HepG2 (cell line): ENCODE results near the gene POLN. TPM values are rescaled to one million over a fixed set of nuclear protein-coding genes. Genes with fewer than 3 reads are reported as not detected.

Experiments used
- ATF7-NPFF ChIP-seq: sonication (generic); formaldehyde crosslinking; IDR thresholded peaks from 2 replicates; pipeline ENCODE4 v1.8.1; 2023; ENCODE audit warnings: mild to moderate bottlenecking, low read depth, missing genetic modification reagents, moderate library complexity
- FOSL2 ChIP-seq: sonication (generic); formaldehyde crosslinking; IDR thresholded peaks from 2 replicates; pipeline ENCODE4 v1.4.0; 2020; ENCODE audit warnings: missing genetic modification reagents
- FOXA3 ChIP-seq: IDR thresholded peaks from 2 replicates; pipeline ENCODE4 v1.6.1; 2016; ENCODE audit warnings: missing genetic modification reagents, missing compliant biosample characterization
- GABPB1 ChIP-seq: IDR thresholded peaks from 2 replicates; pipeline ENCODE4 v1.6.1; 2016; ENCODE audit warnings: mild to moderate bottlenecking, missing genetic modification reagents, moderate library complexity, missing compliant biosample characterization
- MTA1 ChIP-seq: sonication (generic); formaldehyde crosslinking; IDR thresholded peaks from 2 replicates; pipeline ENCODE4 v1.4.0; 2020; ENCODE audit warnings: missing genetic modification reagents, mild to moderate bottlenecking, borderline replicate concordance
- MXI1 ChIP-seq: IDR thresholded peaks from 3 replicates; pipeline ENCODE4 v1.6.1; 2012; ENCODE audit warnings: low read depth, low read length, inconsistent platforms, borderline replicate concordance
- NR0B2 ChIP-seq: sonication (generic); formaldehyde crosslinking; IDR thresholded peaks from 2 replicates; pipeline ENCODE4 v1.4.0; 2020; ENCODE audit warnings: mild to moderate bottlenecking, missing genetic modification reagents
- NR2F6 ChIP-seq, 2 experiments: IDR thresholded peaks; 2 replicates each; pipeline ENCODE4 v1.6.1; 2016; ENCODE audit warnings: antibody characterized with exemption in 1 of 2, mild to moderate bottlenecking in 1 of 2
- PHF20 ChIP-seq: sonication (generic); formaldehyde crosslinking; IDR thresholded peaks from 2 replicates; pipeline ENCODE4 v1.5.0; 2020; ENCODE audit warnings: mild to moderate bottlenecking, missing genetic modification reagents
- POGK ChIP-seq: sonication (generic); formaldehyde crosslinking; conservative IDR thresholded peaks from 2 replicates; pipeline ENCODE4 v1.8.0; 2022; ENCODE audit warnings: mild to moderate bottlenecking, moderate library complexity, missing genetic modification reagents
- U2AF2 ChIP-seq: fragments of 200-400 bp; formaldehyde crosslinking; IDR thresholded peaks from 2 replicates; pipeline ENCODE4 v1.6.1; 2017; ENCODE audit warnings: low read depth, mild to moderate bottlenecking, low read length
- ZBTB33 ChIP-seq: sonication (generic); formaldehyde crosslinking; IDR thresholded peaks from 2 replicates; pipeline ENCODE4 v1.4.0; 2020; ENCODE audit warnings: missing genetic modification reagents
- ZBTB38 ChIP-seq: sonication (generic); formaldehyde crosslinking; IDR thresholded peaks from 2 replicates; pipeline ENCODE4 v1.5.1; 2020; ENCODE audit warnings: mild to moderate bottlenecking, missing genetic modification reagents
- ZNF160 ChIP-seq: sonication (generic); formaldehyde crosslinking; IDR thresholded peaks from 2 replicates; pipeline ENCODE4 v1.8.0; 2022; ENCODE audit warnings: mild to moderate bottlenecking, inconsistent platforms, missing genetic modification reagents
- ZNF17 ChIP-seq: sonication (generic); formaldehyde crosslinking; IDR thresholded peaks from 2 replicates; pipeline ENCODE4 v1.5.0; 2020; ENCODE audit warnings: mild to moderate bottlenecking, missing genetic modification reagents
- ZNF362 ChIP-seq: sonication (generic); formaldehyde crosslinking; IDR thresholded peaks from 2 replicates; pipeline ENCODE4 v1.4.0; 2020; ENCODE audit warnings: missing genetic modification reagents, mild to moderate bottlenecking, borderline replicate concordance
- ZNF605 ChIP-seq: sonication (generic); formaldehyde crosslinking; IDR thresholded peaks from 2 replicates; pipeline ENCODE4 v1.8.0; 2022; ENCODE audit warnings: mild to moderate bottlenecking, missing genetic modification reagents
- ZNF614 ChIP-seq: IDR thresholded peaks from 2 replicates; pipeline ENCODE4 v1.6.1; 2018; ENCODE audit warnings: missing biosample characterization, missing genetic modification reagents, inconsistent platforms, borderline replicate concordance
- ZNF639 ChIP-seq: conservative IDR thresholded peaks from 2 replicates; pipeline ENCODE4 v1.6.1; 2018; ENCODE audit warnings: missing genetic modification reagents
- ZNF691 ChIP-seq: sonication (generic); formaldehyde crosslinking; IDR thresholded peaks from 2 replicates; pipeline ENCODE4 v1.4.0; 2020; ENCODE audit warnings: missing genetic modification reagents, low read depth, mild to moderate bottlenecking, borderline replicate concordance
- ZSCAN25 ChIP-seq: sonication (generic); formaldehyde crosslinking; IDR thresholded peaks from 2 replicates; pipeline ENCODE4 v1.8.0; 2022; ENCODE audit warnings: mild to moderate bottlenecking, missing genetic modification reagents
- polyA plus RNA-seq, 8 experiments: library from polyadenylated mRNA; depleted of rRNA in 3 of 8; stranded (reverse) in 7 of 8; unstranded in 1 of 8; fragments of >200 nt; fragmentation: Illumina TruSeq in 4 of 8; extraction: Trizol in 4 of 8; gene quantifications; 2 replicates each; pipeline versions ENCODE4 v1.2.1 to v1.2.3, GENCODE V29; 2011 to 2016; ENCODE audit warnings: low read depth in 4 of 8, missing spikeins in 1 of 8, mixed read lengths in 1 of 8; ENCODE audit not compliant: insufficient read depth in 1 of 8
- total RNA-seq, 5 experiments: library from RNA; depleted of rRNA; stranded (reverse); fragments of >200 nt; fragmentation: Illumina TruSeq; extraction: Trizol; gene quantifications; 2 replicates each; pipeline ENCODE4 v1.2.3, GENCODE V29; 2016; ENCODE audit warnings: low read depth in 1 of 5

The POLN gene
- total and polyA plus RNA-seq, 2 of the 13 experiments (the other 11 are each of a cell fraction or from before 2014, with no cell fraction given), result 0.93 to 1.5 TPM

- 0 out of 2 replicates have a peak, but pooled peaks have one; percentile 15 for TF ChIP-seq NR2F6 (IDR thresholded peaks at IDR 0.05)
- peak; percentile 35; the same call in 1 of the 2 replicates for TF ChIP-seq NR2F6 (CRISPR knock-in tag; IDR thresholded peaks at IDR 0.05)
- no peak for TF ChIP-seq ZNF614 (CRISPR knock-in tag)
- TF ChIP-seq ZBTB33 (CRISPR knock-in tag), result peak; percentile 75; the same call in 1 of the 2 replicates
- TF ChIP-seq ZNF362, result no peak
- TF ChIP-seq MTA1, result 0 out of 2 replicates have a peak, but pooled peaks have one; percentile 21
- no peak for TF ChIP-seq ZNF605 (CRISPR knock-in tag)
- peak; percentile 89 for TF ChIP-seq ZSCAN25
- TF ChIP-seq ZNF160 (CRISPR knock-in tag), result no peak
- TF ChIP-seq ZNF17, result no peak
- TF ChIP-seq POGK (CRISPR knock-in tag), result no peak
- TF ChIP-seq U2AF2, result no peak
- TF ChIP-seq PHF20 (CRISPR knock-in tag), result no peak
- TF ChIP-seq ZNF639 (CRISPR knock-in tag), result no peak
- TF ChIP-seq NR0B2 (CRISPR knock-in tag), result no peak
- TF ChIP-seq MXI1, result no peak
- TF ChIP-seq ZBTB38, result peak; percentile 56
- no peak; the same call in 1 of the 2 replicates for TF ChIP-seq GABPB1 (CRISPR knock-in tag)
- TF ChIP-seq ZNF691 (CRISPR knock-in tag), result no peak
- TF ChIP-seq FOXA3, result no peak
- TF ChIP-seq ATF7-NPFF (CRISPR knock-in tag), result no peak
- no peak for TF ChIP-seq FOSL2 (CRISPR knock-in tag)
Observed at GRCh38 chr4:2061186-2062131, 180.5 kb downstream of the POLN start (continued).
